ENCODE measurements around the gene MCU.
A peak's percentile ranks its signal among the peaks of the same experiment; 100 is the strongest.

The MCU gene

GRCh38 chr10:72812415-72812752 lies 120.4 kb downstream of the MCU start:
- H3K27ac Mint-ChIP-seq: no peak overlapping the region
- ATAC-seq: no peak
- H3K4me3 Mint-ChIP-seq: no peak overlapping the region

DNA sequence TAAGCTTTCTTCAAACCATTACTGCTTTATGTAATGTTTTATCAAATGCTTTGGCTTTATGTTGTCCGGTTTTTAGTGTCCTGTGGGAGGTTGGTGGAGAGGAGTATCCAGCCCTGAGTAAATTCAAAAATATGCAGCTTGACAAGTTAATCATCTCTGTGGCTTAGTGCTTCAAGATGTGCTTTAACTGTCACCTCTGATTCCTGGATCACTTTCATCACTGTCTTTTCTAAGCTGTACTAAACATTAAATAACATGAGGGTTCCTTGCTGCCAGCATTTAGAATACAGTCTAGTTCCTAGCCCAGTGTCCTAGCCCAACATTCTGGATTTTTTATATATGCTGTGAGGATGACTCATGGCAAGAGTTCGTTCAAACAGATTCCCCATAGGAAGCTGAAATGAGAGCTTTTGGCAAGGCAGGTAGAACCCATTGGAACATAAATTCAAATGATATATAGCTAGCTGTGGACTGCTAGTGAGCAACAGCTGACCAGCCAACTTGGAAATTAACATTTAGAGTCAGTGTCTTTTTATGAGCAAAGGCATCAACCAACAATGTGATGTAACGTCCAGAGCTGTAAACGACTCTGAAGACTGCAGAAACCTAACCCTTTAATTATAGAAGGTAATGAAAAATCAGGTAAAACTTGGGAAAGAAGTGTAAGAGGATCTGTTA lies 120.9 kb downstream of the MCU start:
- Mint-ChIP-seq H3K27ac (no peak overlapping the region), H3K36me3 (no peaks in the 10 kb centered on the region), H3K4me1 (no peaks in the 10 kb centered on the region), H3K4me3 (no peak overlapping the region), H3K9me3 (no peaks in the 10 kb centered on the region)
- no peak for DNase-seq (ENCODE audit: low spot score in 2 of 2)
- no peak for ATAC-seq

More at GRCh38 chr10:72812415-72812752, 120.4 kb downstream of the MCU start:
- H3K36me3 Mint-ChIP-seq: no peaks in the 10 kb centered on the region
- no peak for DNase-seq (ENCODE audit: low spot score in 2 of 2)
- no peaks in the 10 kb centered on the region for H3K4me1 Mint-ChIP-seq
- H3K9me3 Mint-ChIP-seq: no peaks in the 10 kb centered on the region

- no peak for DNase-seq (ENCODE audit: low spot score in 2 of 2)
- H3K4me3 Mint-ChIP-seq: no peak overlapping the region
- no peak overlapping the region for H3K27ac Mint-ChIP-seq
- peaks cover 6% of the 10 kb centered on the region for H3K4me1 Mint-ChIP-seq
- no peaks in the 10 kb centered on the region for H3K36me3 Mint-ChIP-seq
- H3K9me3 Mint-ChIP-seq: no peaks in the 10 kb centered on the region
- no peak for ATAC-seq
Measured at GRCh38 chr10:72814099-72814790, 122.3 kb downstream of the MCU start.

- Mint-ChIP-seq H3K27ac (no peak overlapping the region), H3K4me3 (no peak overlapping the region), H3K36me3 (no peaks in the 10 kb centered on the region), H3K4me1 (peaks cover 6% of the 10 kb centered on the region), H3K9me3 (no peaks in the 10 kb centered on the region)
- ATAC-seq (no peak), DNase-seq (ENCODE audit: low spot score in 2 of 2) (no peak)
Measured at GRCh38 chr10:72816565-72816964, 124.6 kb downstream of the MCU start.

- H3K36me3 Mint-ChIP-seq: no peaks in the 10 kb centered on the region
- H3K4me3 Mint-ChIP-seq: no peak overlapping the region
- H3K9me3 Mint-ChIP-seq: no peaks in the 10 kb centered on the region
- peaks cover 6% of the 10 kb centered on the region for H3K4me1 Mint-ChIP-seq
- DNase-seq (ENCODE audit: low spot score in 2 of 2) (no peak), ATAC-seq (no peak)
- no peak overlapping the region for H3K27ac Mint-ChIP-seq
Measured at GRCh38 chr10:72818076-72818475, 126.1 kb downstream of the MCU start.

GRCh38 chr10:72819053-72819452 lies 127.1 kb downstream of the MCU start:
- Mint-ChIP-seq H3K27ac (no peak overlapping the region), H3K4me3 (no peak overlapping the region), H3K9me3 (no peaks in the 10 kb centered on the region), H3K36me3 (no peaks in the 10 kb centered on the region), H3K4me1 (peaks cover 6% of the 10 kb centered on the region)
- ATAC-seq: no peak
- no peak for DNase-seq (ENCODE audit: low spot score in 2 of 2)

DNA sequence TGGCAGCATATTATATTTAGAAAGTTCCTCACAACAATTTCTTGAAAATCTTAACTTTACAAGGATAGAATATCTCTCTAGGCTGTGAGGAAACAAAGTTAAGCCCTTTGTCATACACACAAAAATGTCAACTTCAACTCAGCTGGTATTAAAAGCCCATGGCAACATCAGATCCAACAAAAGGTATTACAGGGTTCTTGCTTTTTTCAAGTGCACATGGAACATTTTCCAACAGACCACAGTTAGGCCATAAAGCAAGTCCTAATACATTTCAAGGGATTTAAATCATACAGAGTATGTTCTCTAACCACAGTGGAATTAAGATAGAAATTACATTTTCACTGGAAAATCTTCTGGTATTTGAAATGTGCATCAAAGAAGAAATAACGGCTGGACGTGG lies 129.7 kb downstream of the MCU start:
- Mint-ChIP-seq H3K4me3 (no peak overlapping the region), H3K4me1 (peaks cover 6% of the 10 kb centered on the region), H3K27ac (no peak overlapping the region), H3K36me3 (no peaks in the 10 kb centered on the region), H3K9me3 (no peaks in the 10 kb centered on the region)
- ATAC-seq: no peak
- DNase-seq (ENCODE audit: low spot score in 2 of 2): no peak

- Mint-ChIP-seq H3K36me3 (no peaks in the 10 kb centered on the region), H3K4me3 (no peak overlapping the region), H3K27ac (no peak overlapping the region), H3K9me3 (no peaks in the 10 kb centered on the region), H3K4me1 (peaks cover 6% of the 10 kb centered on the region)
- DNase-seq (ENCODE audit: low spot score in 2 of 2) (no peak), ATAC-seq (no peak)
Measured at GRCh38 chr10:72822342-72822986, 130.5 kb downstream of the MCU start.

GRCh38 chr10:72825163-72825562 lies 133.2 kb downstream of the MCU start:
- H3K36me3 Mint-ChIP-seq: no peaks in the 10 kb centered on the region
- no peak for DNase-seq (ENCODE audit: low spot score in 2 of 2)
- ATAC-seq: no peak
- H3K4me1 Mint-ChIP-seq: no peaks in the 10 kb centered on the region
- no peak overlapping the region for H3K4me3 Mint-ChIP-seq
- no peak overlapping the region for H3K27ac Mint-ChIP-seq
- no peaks in the 10 kb centered on the region for H3K9me3 Mint-ChIP-seq

DNA sequence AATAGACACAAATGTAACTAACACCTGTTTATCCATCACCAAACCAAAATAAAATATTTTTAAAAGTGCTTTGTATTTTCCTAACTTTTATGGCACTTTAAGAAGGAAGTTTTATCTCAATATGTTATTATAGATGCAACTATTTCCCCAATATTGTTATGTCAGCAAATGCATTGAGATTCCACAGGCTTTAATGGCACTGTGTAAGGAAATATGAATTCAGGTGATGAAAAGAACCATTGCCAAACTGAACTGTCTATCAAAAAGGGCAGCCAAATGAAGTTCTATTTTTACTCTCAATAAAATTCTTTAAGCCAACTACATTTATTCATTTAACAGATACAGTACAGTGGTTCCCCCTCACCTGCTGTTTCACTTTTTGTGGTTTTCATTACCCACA lies 134.4 kb downstream of the MCU start:
- H3K4me1 Mint-ChIP-seq: no peaks in the 10 kb centered on the region
- H3K4me3 Mint-ChIP-seq: no peak overlapping the region
- no peaks in the 10 kb centered on the region for H3K9me3 Mint-ChIP-seq
- H3K36me3 Mint-ChIP-seq: no peaks in the 10 kb centered on the region
- no peak for DNase-seq (ENCODE audit: low spot score in 2 of 2)
- ATAC-seq: no peak
- no peak overlapping the region for H3K27ac Mint-ChIP-seq

GRCh38 chr10:72828294-72828693 lies 136.4 kb downstream of the MCU start:
- DNase-seq (ENCODE audit: low spot score in 2 of 2) (no peak), ATAC-seq (no peak)
- Mint-ChIP-seq H3K27ac (no peak overlapping the region), H3K4me3 (no peak overlapping the region), H3K4me1 (no peaks in the 10 kb centered on the region), H3K9me3 (no peaks in the 10 kb centered on the region), H3K36me3 (no peaks in the 10 kb centered on the region)

DNA sequence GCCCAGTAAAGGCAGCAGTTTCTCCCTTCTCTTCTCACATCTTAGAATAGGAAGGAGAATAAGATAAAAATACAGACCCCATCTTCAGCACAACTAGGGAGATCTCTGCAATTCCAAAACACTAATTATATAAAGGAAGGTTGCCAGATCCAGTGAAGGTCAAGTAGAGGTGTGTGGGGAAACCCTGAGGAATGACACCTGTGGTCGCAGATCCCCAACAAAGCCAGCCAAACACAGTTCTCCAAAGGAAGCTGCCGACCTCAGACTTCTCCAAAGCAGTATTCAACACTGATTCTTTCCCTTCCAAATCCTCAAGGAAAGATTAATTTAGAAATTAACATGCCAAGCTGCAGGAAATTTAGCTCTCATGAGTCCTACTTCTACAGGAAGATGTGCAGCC lies 138.7 kb downstream of the MCU start:
- no peak for DNase-seq (ENCODE audit: low spot score in 2 of 2)
- Mint-ChIP-seq H3K4me1 (no peaks in the 10 kb centered on the region), H3K36me3 (no peaks in the 10 kb centered on the region), H3K9me3 (no peaks in the 10 kb centered on the region), H3K27ac (no peak overlapping the region), H3K4me3 (no peak overlapping the region)
- ATAC-seq: no peak

DNA sequence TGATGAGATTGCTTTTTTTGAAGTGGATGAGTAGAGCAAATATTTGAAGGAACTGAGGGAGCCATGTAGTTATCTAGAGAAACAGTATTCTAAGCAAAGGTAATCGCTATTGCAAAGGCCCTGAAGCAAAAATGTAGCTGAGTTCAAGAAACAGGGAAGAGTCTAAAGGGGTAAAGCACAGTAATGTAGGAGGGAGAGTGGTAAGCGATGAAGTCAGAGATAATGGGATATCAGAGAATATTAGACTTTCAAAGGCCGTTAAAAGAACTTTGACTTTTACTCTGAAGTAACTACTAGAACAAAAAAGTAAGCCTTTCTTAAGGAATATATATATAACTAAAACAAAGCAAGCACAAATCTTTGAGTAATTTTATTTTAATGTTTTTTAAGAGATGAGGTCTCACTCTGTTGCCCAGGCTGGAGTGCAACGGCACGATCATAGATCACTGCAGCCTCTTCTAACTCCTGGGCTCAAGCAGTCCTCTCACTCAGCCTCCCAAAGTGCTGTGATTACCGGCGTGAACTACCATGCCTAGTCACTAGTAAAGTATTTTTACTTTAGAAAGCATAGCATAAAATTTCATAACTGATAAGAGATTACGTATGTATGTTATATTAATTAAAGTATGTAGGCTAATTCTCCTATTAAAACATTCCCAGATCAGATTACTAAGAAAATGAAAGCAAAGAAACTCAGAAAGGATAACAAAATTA lies 139.9 kb downstream of the MCU start:
- no peaks in the 10 kb centered on the region for H3K36me3 Mint-ChIP-seq
- H3K4me1 Mint-ChIP-seq: no peaks in the 10 kb centered on the region
- no peak overlapping the region for H3K4me3 Mint-ChIP-seq
- H3K27ac Mint-ChIP-seq: no peak overlapping the region
- no peaks in the 10 kb centered on the region for H3K9me3 Mint-ChIP-seq
- ATAC-seq (no peak), DNase-seq (ENCODE audit: low spot score in 2 of 2) (no peak)

GRCh38 chr10:72832701-72833100 lies 140.8 kb downstream of the MCU start:
- no peaks in the 10 kb centered on the region for H3K36me3 Mint-ChIP-seq
- ATAC-seq (no peak), DNase-seq (ENCODE audit: low spot score in 2 of 2) (no peak)
- H3K9me3 Mint-ChIP-seq: no peaks in the 10 kb centered on the region
- H3K27ac Mint-ChIP-seq: peak overlapping the region; percentile 48
- H3K4me1 Mint-ChIP-seq: no peaks in the 10 kb centered on the region
- no peak overlapping the region for H3K4me3 Mint-ChIP-seq

DNA sequence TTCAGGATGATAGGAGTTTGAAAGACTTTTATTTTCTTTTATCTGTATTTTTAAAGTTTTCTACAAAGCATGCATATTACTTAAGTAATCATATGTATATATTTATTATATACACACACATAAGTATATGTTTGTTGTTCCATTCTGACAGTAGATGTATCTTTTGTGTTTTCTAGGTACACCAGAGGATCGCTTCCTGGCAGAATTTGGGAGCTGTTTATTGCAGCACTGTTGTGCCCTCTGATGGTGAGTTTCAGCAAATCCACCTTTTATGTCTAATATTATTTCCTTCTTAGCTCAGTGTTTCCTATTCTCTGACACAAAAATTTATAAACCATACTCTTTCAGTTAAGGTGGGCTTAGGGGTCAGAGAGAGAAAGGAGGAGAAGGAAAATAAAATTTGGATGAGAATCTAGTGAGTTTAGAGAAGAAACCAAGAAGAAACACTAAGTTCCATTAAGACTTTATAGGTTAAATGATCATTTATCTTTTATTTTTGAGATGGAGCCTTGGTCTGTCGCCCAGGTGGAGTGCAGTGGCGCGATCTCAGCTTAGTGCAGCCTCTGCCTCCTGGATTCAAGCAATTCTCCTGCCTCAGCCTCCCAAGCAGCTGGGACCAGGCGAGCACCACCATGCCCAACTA lies 142.4 kb downstream of the MCU start:
- H3K4me1 Mint-ChIP-seq: no peaks in the 10 kb centered on the region
- H3K36me3 Mint-ChIP-seq: no peaks in the 10 kb centered on the region
- ATAC-seq (no peak), DNase-seq (ENCODE audit: low spot score in 2 of 2) (no peak)
- no peak overlapping the region for H3K27ac Mint-ChIP-seq
- no peaks in the 10 kb centered on the region for H3K9me3 Mint-ChIP-seq
- no peak overlapping the region for H3K4me3 Mint-ChIP-seq

Measured in stimulated activated effector memory CD8-positive, alpha-beta T cell treated with anti-CD3 and anti-CD28 coated beads, Interleukin-12 subunit alpha, Interleukin-12 subunit beta, amount 100 ng/mL, for 72 hours (primary cell).